HCT116 (cell line): ENCODE measurements around the gene CEP120.

Source experiments
- CTCF ChIP-seq, 3 experiments: fragments of 200-600 bp in 1 of 3; sonication (generic) in 1 of 3; IDR thresholded peaks in 2 of 3; conservative IDR thresholded peaks in 1 of 3; 2 replicates each; pipeline ENCODE4 v1.5.1; 2012 to 2017; ENCODE audit warnings: low read depth in 2 of 3, low read length in 2 of 3, antibody characterized with exemption in 1 of 3, borderline replicate concordance in 1 of 3, control low read depth in 1 of 3, mild to moderate bottlenecking in 1 of 3, mixed read lengths in 1 of 3, mixed run types in 1 of 3, moderate library complexity in 1 of 3; ENCODE audit not compliant: insufficient read depth in 1 of 3
- EGR1 ChIP-seq: IDR thresholded peaks from 2 replicates; pipeline ENCODE4 v1.6.1; 2012; ENCODE audit warnings: low read depth
- EZH2 ChIP-seq: fragments of 200-600 bp; sonication (generic); IDR thresholded peaks from 2 replicates; pipeline ENCODE4 v1.6.1; 2017; ENCODE audit warnings: antibody characterized with exemption, mixed run types
- EZH2phosphoT487 ChIP-seq: fragments of 200-600 bp; IDR thresholded peaks from 2 replicates; pipeline ENCODE4 v1.6.1; 2018; ENCODE audit warnings: antibody characterized with exemption, borderline replicate concordance
- JUND ChIP-seq: IDR thresholded peaks from 2 replicates; pipeline ENCODE4 v1.6.1; 2012
- MAX ChIP-seq: IDR thresholded peaks from 2 replicates; pipeline ENCODE4 v1.6.1; 2012
- POLR2A ChIP-seq: IDR thresholded peaks from 2 replicates; pipeline ENCODE4 v1.7.0; 2011; ENCODE audit warnings: borderline replicate concordance; ENCODE audit not compliant: insufficient read depth, insufficient read length; ENCODE audit errors: extremely low read depth
- POLR2AphosphoS5 ChIP-seq: IDR thresholded peaks from 2 replicates; pipeline ENCODE4 v1.6.1; 2011; ENCODE audit warnings: mild to moderate bottlenecking, low read depth, low read length, moderate library complexity
- RAD21 ChIP-seq: IDR thresholded peaks from 2 replicates; pipeline ENCODE4 v1.6.1; 2012; ENCODE audit warnings: low read depth, mild to moderate bottlenecking
- SP1 ChIP-seq: IDR thresholded peaks from 2 replicates; pipeline ENCODE4 v1.6.1; 2012; ENCODE audit warnings: low read depth
- SRF ChIP-seq: IDR thresholded peaks from 2 replicates; pipeline ENCODE4 v1.6.1; 2012; ENCODE audit warnings: low read depth
- YY1 ChIP-seq: IDR thresholded peaks from 2 replicates; pipeline ENCODE4 v1.6.1; 2011; ENCODE audit warnings: low read length, low read depth, moderate library complexity, mild to moderate bottlenecking; ENCODE audit not compliant: insufficient replicate concordance; ENCODE audit errors: extremely low read depth
- ZBTB33 ChIP-seq: IDR thresholded peaks from 2 replicates; pipeline ENCODE4 v1.6.1; 2011; ENCODE audit warnings: mild to moderate bottlenecking, low read length, moderate library complexity; ENCODE audit not compliant: insufficient replicate concordance; ENCODE audit errors: extremely low read depth
- ZFX ChIP-seq: fragments of 450-650 bp; IDR thresholded peaks from 2 replicates; pipeline ENCODE4 v1.6.1; 2017

GRCh38 chr5:123389794-123390193 lies 33.4 kb downstream of the CEP120 start:
- TF ChIP-seq POLR2A (no peak), CTCF (IDR thresholded peaks at IDR 0.05 in 2 of 3, conservative IDR thresholded peaks at IDR 0.05 in 1 of 3; ENCODE audit: borderline replicate concordance in 1 of 3, insufficient read depth in 1 of 3, low read depth in 2 of 3, low read length in 2 of 3) (no peak), EGR1 (no peak), RAD21 (no peak), YY1 (no peak), JUND (no peak), ZFX (no peak), POLR2AphosphoS5 (no peak), EZH2phosphoT487 (no peak), EZH2 (no peak), ZBTB33 (no peak), SRF (no peak), MAX (no peak), SP1 (no peak)
